WTC11 (cell line): ENCODE data around the gene SLC31A2. TPM values are rescaled to one million over a fixed set of nuclear protein-coding genes. Genes with fewer than 3 reads are reported as not detected.

ENCODE experiments used
- ATAC-seq: fragments of 200-7000 bp; cut with Tn5 transposase; 2 replicates; pipeline ENCODE4 v1.10.0; 2021; ENCODE audit warnings: mild to moderate bottlenecking, moderate library complexity
- CTCF ChIA-PET: fragments of 300-600 bp; sonication (Branson Sonifier 250); formaldehyde crosslinking; loops from one replicate; lab custom pipeline; 2021; ENCODE audit warnings: antibody characterized with exemption; lab: Charles Lee
- POLR2A ChIA-PET: fragments of 350-600 bp; sonication (Branson Sonifier 250); formaldehyde crosslinking; loops from one replicate; lab custom pipeline; 2021; ENCODE audit warnings: antibody characterized with exemption; lab: Charles Lee
- DNase-seq: peaks from one replicate; pipeline ENCODE4 v3.0.0; 2021; ENCODE audit warnings: low spot score
- H3K27ac Mint-ChIP-seq: 2 replicates; pipeline ENCODE4 v1.8.0; 2021; ENCODE audit warnings: mixed read lengths
- H3K27me3 Mint-ChIP-seq: 2 replicates; pipeline ENCODE4 v1.8.0; 2021; ENCODE audit warnings: low read depth, mild to moderate bottlenecking, moderate library complexity, mixed read lengths
- H3K36me3 Mint-ChIP-seq: 2 replicates; pipeline ENCODE4 v1.8.0; 2021; ENCODE audit warnings: mixed read lengths
- H3K4me1 Mint-ChIP-seq: 2 replicates; pipeline ENCODE4 v1.8.0; 2022; ENCODE audit warnings: mixed read lengths
- H3K4me3 Mint-ChIP-seq: 2 replicates; pipeline ENCODE4 v1.8.0; 2021; ENCODE audit warnings: mild to moderate bottlenecking, moderate library complexity, mixed read lengths
- H3K9me3 Mint-ChIP-seq: 2 replicates; pipeline ENCODE4 v1.8.0; 2021; ENCODE audit warnings: mixed read lengths
- AR ChIP-seq: fragments of 250-450 bp; sonication (Bioruptor Pico); IDR thresholded peaks from 2 replicates; pipeline ENCODE4 v1.9.0; 2021; ENCODE audit warnings: mild to moderate bottlenecking
- ARID4B ChIP-seq: sonication (generic); formaldehyde crosslinking; IDR thresholded peaks from 2 replicates; pipeline ENCODE4 v1.8.0; 2023; ENCODE audit warnings: missing genetic modification reagents, mild to moderate bottlenecking, borderline replicate concordance
- CTCF ChIP-seq: fragments of 200-600 bp; IDR thresholded peaks from 2 replicates; pipeline ENCODE4 v1.8.0; 2022; ENCODE audit warnings: antibody characterized with exemption
- ERG ChIP-seq: fragments of 250-450 bp; sonication (Bioruptor Pico); IDR thresholded peaks from 2 replicates; pipeline ENCODE4 v1.8.0; 2021; ENCODE audit warnings: mild to moderate bottlenecking
- FOXK1 ChIP-seq: sonication (generic); formaldehyde crosslinking; IDR thresholded peaks from 2 replicates; pipeline ENCODE4 v1.8.0; 2022; ENCODE audit warnings: mild to moderate bottlenecking, moderate library complexity, missing genetic modification reagents
- FOXP4 ChIP-seq: sonication (generic); formaldehyde crosslinking; IDR thresholded peaks from 2 replicates; pipeline ENCODE4 v1.8.0; 2022; ENCODE audit warnings: mild to moderate bottlenecking, missing genetic modification reagents
- HMGXB4 ChIP-seq: sonication (generic); formaldehyde crosslinking; IDR thresholded peaks from 2 replicates; pipeline ENCODE4 v1.8.1; 2023; ENCODE audit warnings: mild to moderate bottlenecking, moderate library complexity, missing genetic modification reagents
- KAT7 ChIP-seq: sonication (generic); formaldehyde crosslinking; IDR thresholded peaks from 2 replicates; pipeline ENCODE4 v1.8.1; 2023; ENCODE audit warnings: missing genetic modification reagents, mild to moderate bottlenecking, borderline replicate concordance
- RELA ChIP-seq: sonication (generic); formaldehyde crosslinking; IDR thresholded peaks from 2 replicates; pipeline ENCODE4 v1.8.1; 2022; ENCODE audit warnings: missing genetic modification reagents, mild to moderate bottlenecking, borderline replicate concordance
- SP1 ChIP-seq: sonication (generic); formaldehyde crosslinking; conservative IDR thresholded peaks from 2 replicates; pipeline ENCODE4 v1.8.1; 2022; ENCODE audit warnings: missing genetic modification reagents
- ZNF263 ChIP-seq: sonication (generic); formaldehyde crosslinking; IDR thresholded peaks from 2 replicates; pipeline ENCODE4 v1.8.1; 2022; ENCODE audit warnings: low read depth, mild to moderate bottlenecking, moderate library complexity, missing genetic modification reagents
- ZNF396 ChIP-seq: fragments of 250-450 bp; sonication (Bioruptor Pico); IDR thresholded peaks from 2 replicates; pipeline ENCODE4 v1.8.0; 2021; ENCODE audit warnings: mild to moderate bottlenecking, moderate library complexity, borderline replicate concordance
- ZNF425 ChIP-seq: fragments of 250-450 bp; sonication (Bioruptor Pico); conservative IDR thresholded peaks from 2 replicates; pipeline ENCODE4 v1.9.0; 2021; ENCODE audit warnings: mild to moderate bottlenecking
- total RNA-seq: library from RNA; stranded (reverse); gene quantifications from 3 replicates; pipeline ENCODE4 v1.2.3, GENCODE V29; 2021

Gene SLC31A2
- total RNA-seq, 1 experiment from 2014 or later, result 2.0 TPM

GRCh38 chr9:113187929-113188595 lies 37.3 kb downstream of the SLC31A2 start:
- H3K27ac Mint-ChIP-seq, result no peak overlapping the region

GRCh38 chr9:113192455-113192854 lies 41.6 kb downstream of the SLC31A2 start:
- no peak overlapping the region for H3K27ac Mint-ChIP-seq
- DNase-seq (no peak), ATAC-seq (no peak)
- no peaks in the 10 kb centered on the region for H3K9me3 Mint-ChIP-seq
- peaks cover 15% of the 10 kb centered on the region for H3K36me3 Mint-ChIP-seq
- POLR2A ChIA-PET, result no interaction called here
- no peaks in the 10 kb centered on the region for H3K27me3 Mint-ChIP-seq
- CTCF ChIA-PET, result no interaction called here
- no peaks in the 10 kb centered on the region for H3K4me1 Mint-ChIP-seq
- TF ChIP-seq CTCF (no peak), KAT7 (CRISPR knock-in tag) (no peak), HMGXB4 (CRISPR knock-in tag) (no peak), RELA (no peak), ZNF396 (CRISPR knock-in tag) (no peak), FOXP4 (CRISPR knock-in tag) (no peak)
- H3K4me3 Mint-ChIP-seq, result no peak overlapping the region

More at GRCh38 chr9:113187929-113188595, 37.3 kb downstream of the SLC31A2 start:
- no peaks in the 10 kb centered on the region for H3K4me1 Mint-ChIP-seq
- POLR2A ChIA-PET, result no interaction called here
- no peaks in the 10 kb centered on the region for H3K9me3 Mint-ChIP-seq
- peaks cover 36% of the 10 kb centered on the region for H3K36me3 Mint-ChIP-seq
- H3K4me3 Mint-ChIP-seq, result no peak overlapping the region
- no peak for DNase-seq
- no peak for TF ChIP-seq ZNF263 (CRISPR knock-in tag)
- ATAC-seq, result no peak
- CTCF ChIA-PET, result no interaction called here
- H3K27me3 Mint-ChIP-seq, result no peaks in the 10 kb centered on the region

GRCh38 chr9:113199683-113200329 lies 49.0 kb downstream of the SLC31A2 start:
- ChIA-PET CTCF (interaction anchor here (0.6 kb wide), 1 partner anchor 193 kb away, joined by 3 read pairs; no protein-coding TSS in a partner anchor), POLR2A (no interaction called here)
- no peak for ATAC-seq
- Mint-ChIP-seq H3K4me3 (no peak overlapping the region), H3K27ac (no peak overlapping the region), H3K36me3 (peaks cover 28% of the 10 kb centered on the region), H3K27me3 (no peaks in the 10 kb centered on the region), H3K9me3 (no peaks in the 10 kb centered on the region), H3K4me1 (no peaks in the 10 kb centered on the region)
- DNase-seq, result no peak
- TF ChIP-seq AR (CRISPR knock-in tag), result no peak
- TF ChIP-seq SP1 (CRISPR knock-in tag), result no peak
- TF ChIP-seq FOXK1 (CRISPR knock-in tag), result no peak
- TF ChIP-seq ERG, result no peak
- no peak for TF ChIP-seq ZNF425
- TF ChIP-seq ARID4B (CRISPR knock-in tag), result no peak
